Fibroblast of villous mesenchyme (primary cell): ENCODE results near the gene MOAP1. TPM values are rescaled to one million over a fixed set of nuclear protein-coding genes. Genes with fewer than 3 reads are reported as not detected.
"Not testable (repeated sequence)": the region's sequence is repeated elsewhere in the genome, so short reads cannot be mapped to it uniquely, and the experiment has no call there.

Experiments used
- DNase-seq: peaks from one replicate; pipeline ENCODE4 v3.0.0-alpha.2; 2010; ENCODE audit warnings: low read depth
- H3K4me3 ChIP-seq: 2 replicates; pipeline ENCODE4 v1.5.1; 2011; ENCODE audit warnings: low read depth, mild to moderate bottlenecking, low read length
- CTCF ChIP-seq: IDR thresholded peaks from 2 replicates; pipeline ENCODE4 v1.5.1; 2012; ENCODE audit warnings: low read depth, mild to moderate bottlenecking, low read length; ENCODE audit not compliant: insufficient read depth
- total RNA-seq: library from RNA; depleted of rRNA; stranded (reverse); fragments of >200 nt; gene quantifications from 2 replicates; pipeline ENCODE4 v1.2.3, GENCODE V29; 2012

Gene MOAP1
- total RNA-seq, 1 donor = 14.7 TPM

- DNase-seq = no peak
- no peak for TF ChIP-seq CTCF
- H3K4me3 ChIP-seq = no peak overlapping the region
Observed at GRCh38 chr14:93153121-93153520, 31.6 kb downstream of the MOAP1 start.

- no peak for DNase-seq
- no peak for TF ChIP-seq CTCF
Observed at GRCh38 chr14:93150227-93151208, 34.2 kb downstream of the MOAP1 start.

GRCh38 chr14:93148979-93149378 lies 35.7 kb downstream of the MOAP1 start:
- no peak for TF ChIP-seq CTCF
- H3K4me3 ChIP-seq = no peak overlapping the region
- no peak for DNase-seq

More at GRCh38 chr14:93150227-93151208, 34.2 kb downstream of the MOAP1 start:
- H3K4me3 ChIP-seq = no peak overlapping the region

GRCh38 chr14:93146119-93146518 lies 38.6 kb downstream of the MOAP1 start:
- no peak overlapping the region for H3K4me3 ChIP-seq
- DNase-seq = no peak
- no peak for TF ChIP-seq CTCF

- no peak for DNase-seq
- H3K4me3 ChIP-seq = no peak overlapping the region
- TF ChIP-seq CTCF = no peak
Observed at GRCh38 chr14:93142854-93143652, 41.6 kb downstream of the MOAP1 start.

GRCh38 chr14:93137864-93138263 lies 46.8 kb downstream of the MOAP1 start:
- no peak overlapping the region for H3K4me3 ChIP-seq
- peak; percentile 20 for TF ChIP-seq CTCF
- DNase-seq = peak; percentile 39

- H3K4me3 ChIP-seq, DNase-seq: not testable (repeated sequence)
Observed at GRCh38 chr14:93136508-93136907, 48.2 kb downstream of the MOAP1 start.
